Measurements from ENCODE around the gene MRPL51.
A peak's percentile ranks its signal among the peaks of the same experiment; 100 is the strongest.

Gene MRPL51

DNA sequence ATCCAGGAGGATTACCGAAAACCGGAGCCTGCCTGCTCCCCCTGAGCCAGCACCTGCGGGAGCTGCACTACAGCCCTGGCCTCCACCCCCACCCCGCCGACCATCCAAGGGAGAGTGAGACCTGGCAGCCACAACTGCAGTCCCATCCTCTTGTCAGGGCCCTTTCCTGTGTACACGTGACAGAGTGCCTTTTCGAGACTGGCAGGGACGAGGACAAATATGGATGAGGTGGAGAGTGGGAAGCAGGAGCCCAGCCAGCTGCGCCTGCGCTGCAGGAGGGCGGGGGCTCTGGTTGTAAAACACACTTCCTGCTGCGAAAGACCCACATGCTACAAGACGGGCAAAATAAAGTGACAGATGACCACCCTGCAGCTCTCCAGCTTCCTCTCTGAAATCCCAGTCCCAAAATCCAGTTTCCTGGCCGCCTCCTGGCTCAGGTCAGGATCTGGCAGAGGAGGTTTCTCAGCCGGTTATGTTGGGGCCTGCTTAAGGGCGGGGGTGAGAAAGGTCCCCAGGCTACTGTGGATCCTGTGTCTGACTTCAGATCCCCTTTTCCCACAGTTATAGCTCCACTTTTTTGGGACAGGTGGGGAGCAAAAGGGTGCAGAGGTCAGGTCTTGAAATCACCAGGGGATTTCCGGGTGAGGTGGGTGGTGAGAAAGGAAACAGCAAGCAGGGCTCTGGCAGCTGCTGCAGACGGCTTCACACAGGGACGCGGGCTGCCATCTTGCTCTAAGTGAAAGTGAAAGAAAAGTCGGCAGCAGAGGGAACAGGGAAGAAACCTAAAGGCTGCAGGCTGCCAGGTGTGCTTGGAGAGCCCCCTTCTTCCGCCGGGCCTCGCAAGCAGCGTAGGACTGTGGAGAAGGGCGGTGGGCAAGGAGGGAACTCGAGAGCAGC, 41.5 kb downstream of the MRPL51 start, which contains the start of gene TAPBPL:
Gene TAPBPL (plus strand): TSS at position 695 of the 897 bp plus-strand sequence. CDS start 207 bp downstream, outside the sequence.
- no peak; the same call in 1 of the 2 replicates for TF ChIP-seq POLR2AphosphoS5 (IDR thresholded peaks at IDR 0.05; ENCODE audit: low read depth, low read length)
- no peak; the same call in 1 of the 2 replicates for TF ChIP-seq TAF1 (IDR thresholded peaks at IDR 0.05; ENCODE audit: low read depth, low read length)
- no peak for TF ChIP-seq POU2F2 (IDR thresholded peaks at IDR 0.05; ENCODE audit: low read depth, low read length)
- peak; percentile 41 for TF ChIP-seq SPI1 (IDR thresholded peaks at IDR 0.05; ENCODE audit: low read depth, low read length)
- FAIRE-seq (peak; percentile 99), DNase-seq (ENCODE audit: insufficient read length, low spot score) (peak; percentile 68)

DNA sequence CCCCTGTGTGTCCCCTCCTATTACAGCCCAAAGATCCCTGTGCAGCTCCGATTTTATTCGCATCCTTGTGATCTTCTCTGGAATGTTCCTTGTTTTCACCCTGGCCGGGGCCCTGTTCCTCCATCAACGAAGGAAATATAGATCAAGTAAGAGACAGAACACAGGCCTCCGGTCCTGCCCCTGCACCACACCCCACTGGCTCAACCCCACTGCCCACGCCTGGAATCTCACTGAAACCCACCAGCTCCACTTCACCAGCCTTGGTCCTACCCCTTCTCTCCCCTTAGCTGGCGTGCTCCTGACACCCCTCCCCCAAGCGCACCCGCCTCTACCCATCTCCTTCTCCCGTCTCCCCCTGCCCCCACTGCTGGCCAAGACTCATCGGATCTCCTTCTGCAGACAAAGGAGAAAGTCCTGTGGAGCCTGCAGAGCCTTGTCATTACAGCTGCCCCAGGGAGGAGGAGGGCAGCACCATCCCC, 42.2 kb downstream of the MRPL51 start:
- DNase-seq (ENCODE audit: insufficient read length, low spot score) = no peak
- TF ChIP-seq TAF1 (IDR thresholded peaks at IDR 0.05; ENCODE audit: low read depth, low read length) (no peak), POLR2A (IDR thresholded peaks at IDR 0.05; ENCODE audit: low read depth, low read length) (no peak)
- no peak for FAIRE-seq

DNA sequence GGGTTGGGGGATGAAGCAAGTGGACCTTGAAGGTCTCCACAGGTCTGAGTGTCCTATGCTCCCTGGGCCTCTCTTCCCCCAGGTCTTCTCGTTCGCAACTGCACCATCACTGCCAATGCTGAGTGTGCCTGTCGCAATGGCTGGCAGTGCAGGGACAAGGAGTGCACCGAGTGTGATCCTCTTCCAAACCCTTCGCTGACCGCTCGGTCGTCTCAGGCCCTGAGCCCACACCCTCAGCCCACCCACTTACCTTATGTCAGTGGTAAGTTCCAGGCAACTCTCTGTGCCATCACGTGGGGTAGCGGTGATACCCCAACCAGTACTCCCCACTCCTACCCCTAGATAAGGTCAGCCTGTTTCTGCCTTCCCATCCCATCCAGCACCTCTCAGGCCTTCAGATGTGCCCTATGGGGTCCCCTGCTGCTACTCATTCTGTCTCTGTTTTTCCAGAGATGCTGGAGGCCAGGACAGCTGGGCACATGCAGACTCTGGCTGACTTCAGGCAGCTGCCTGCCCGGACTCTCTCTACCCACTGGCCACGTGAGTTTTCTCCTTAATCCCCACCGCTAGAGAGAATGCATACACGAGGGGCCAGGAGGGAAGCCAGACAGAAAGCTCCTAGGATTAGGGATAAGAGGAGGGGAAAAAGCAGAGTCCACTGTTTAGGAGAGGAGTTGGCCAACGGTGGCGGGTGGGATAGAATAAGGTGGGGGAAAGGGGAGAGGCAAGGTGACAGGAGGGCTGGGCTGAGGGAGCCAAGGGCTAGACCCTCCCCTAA, 42.8 kb downstream of the MRPL51 start:
- FAIRE-seq = peak; percentile 71
- no peak for DNase-seq (ENCODE audit: insufficient read length, low spot score)
- TF ChIP-seq POLR2A (IDR thresholded peaks at IDR 0.05; ENCODE audit: low read depth, low read length) = 0 out of 2 replicates have a peak, but pooled peaks have one; percentile 28
- no peak for TF ChIP-seq TAF1 (IDR thresholded peaks at IDR 0.05; ENCODE audit: low read depth, low read length)

DNA sequence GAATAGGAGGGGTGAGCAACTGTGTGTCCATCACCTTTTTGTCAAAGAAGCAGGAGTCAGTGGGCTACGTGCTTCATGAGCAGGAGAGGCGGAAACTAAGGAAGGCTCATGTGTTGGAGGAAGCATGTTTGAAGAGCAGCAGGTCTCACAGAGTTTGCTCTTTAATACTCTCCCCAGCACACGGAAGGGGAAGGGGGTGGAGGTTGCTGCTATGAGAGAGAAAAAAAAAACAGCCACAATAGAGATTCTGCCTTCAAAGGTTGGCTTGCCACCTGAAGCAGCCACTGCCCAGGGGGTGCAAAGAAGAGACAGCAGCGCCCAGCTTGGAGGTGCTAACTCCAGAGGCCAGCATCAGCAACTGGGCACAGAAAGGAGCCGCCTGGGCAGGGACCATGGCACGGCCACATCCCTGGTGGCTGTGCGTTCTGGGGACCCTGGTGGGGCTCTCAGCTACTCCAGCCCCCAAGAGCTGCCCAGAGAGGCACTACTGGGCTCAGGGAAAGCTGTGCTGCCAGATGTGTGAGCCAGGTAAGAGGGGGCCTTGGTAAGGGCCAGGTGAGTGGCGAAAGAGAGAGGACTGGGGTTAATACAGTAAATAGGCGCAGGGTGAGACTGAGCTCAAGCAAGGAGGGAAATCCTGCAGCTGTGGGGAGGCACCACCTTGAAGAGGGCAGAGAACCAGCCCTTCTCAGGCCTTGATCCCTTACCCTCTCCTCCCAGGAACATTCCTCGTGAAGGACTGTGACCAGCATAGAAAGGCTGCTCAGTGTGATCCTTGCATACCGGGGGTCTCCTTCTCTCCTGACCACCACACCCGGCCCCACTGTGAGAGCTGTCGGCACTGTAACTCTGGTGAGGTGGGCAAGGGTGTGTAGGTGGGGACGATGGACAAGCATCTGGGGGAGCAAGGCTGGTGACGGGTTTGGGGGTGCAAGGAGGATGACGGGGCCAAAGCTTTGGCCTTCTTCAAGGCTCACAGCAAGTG, 48.1 kb downstream of the MRPL51 start, which contains the start of gene CD27:
Gene CD27 (plus strand): TSS at position 252 of the 985 bp plus-strand sequence. CDS start 141 bp downstream, at position 393.
- DNase-seq (ENCODE audit: insufficient read length, low spot score) = no peak
- no peak for TF ChIP-seq PAX5 (IDR thresholded peaks at IDR 0.05; ENCODE audit: insufficient read depth, low read length, severe bottlenecking)
- no peak for TF ChIP-seq SPI1 (IDR thresholded peaks at IDR 0.05; ENCODE audit: low read depth, low read length)
- peak; percentile 50; the same call in 1 of the 2 replicates for TF ChIP-seq POLR2AphosphoS5 (IDR thresholded peaks at IDR 0.05; ENCODE audit: low read depth, low read length)
- TF ChIP-seq POLR2A (IDR thresholded peaks at IDR 0.05; ENCODE audit: low read depth, low read length) = no peak; the same call in 1 of the 2 replicates
- no peak for TF ChIP-seq POU2F2 (IDR thresholded peaks at IDR 0.05; ENCODE audit: low read depth, low read length)
- no peak for FAIRE-seq

DNA sequence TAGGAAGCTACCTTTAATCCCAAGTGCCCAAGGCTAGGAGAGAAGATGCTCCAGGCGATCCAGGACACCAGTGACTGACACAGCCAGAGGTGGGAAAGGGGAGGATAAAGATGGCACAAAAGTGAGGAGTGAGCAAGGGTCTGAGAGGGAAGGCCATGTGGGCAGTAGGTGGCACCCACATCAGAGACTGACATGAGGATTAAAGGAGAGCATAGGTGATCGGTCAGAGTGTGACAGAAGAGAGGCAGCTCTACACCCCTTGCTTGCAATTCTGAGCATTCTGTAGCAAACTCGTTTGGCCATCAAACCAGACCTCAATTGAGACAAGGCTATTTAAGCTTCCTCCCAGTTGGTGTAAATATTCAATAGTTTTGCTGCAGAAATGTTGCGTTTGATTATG, 49.0 kb downstream of the MRPL51 start:
- DNase-seq (ENCODE audit: insufficient read length, low spot score) (no peak), FAIRE-seq (no peak)
- TF ChIP-seq TAF1 (IDR thresholded peaks at IDR 0.05; ENCODE audit: low read depth, low read length) (0 out of 2 replicates have a peak, but pooled peaks have one; percentile 43), POLR2AphosphoS5 (IDR thresholded peaks at IDR 0.05; ENCODE audit: low read depth, low read length) (peak; percentile 49; the same call in 1 of the 2 replicates), PAX5 (IDR thresholded peaks at IDR 0.05; ENCODE audit: insufficient read depth, low read length, severe bottlenecking) (no peak)

DNA sequence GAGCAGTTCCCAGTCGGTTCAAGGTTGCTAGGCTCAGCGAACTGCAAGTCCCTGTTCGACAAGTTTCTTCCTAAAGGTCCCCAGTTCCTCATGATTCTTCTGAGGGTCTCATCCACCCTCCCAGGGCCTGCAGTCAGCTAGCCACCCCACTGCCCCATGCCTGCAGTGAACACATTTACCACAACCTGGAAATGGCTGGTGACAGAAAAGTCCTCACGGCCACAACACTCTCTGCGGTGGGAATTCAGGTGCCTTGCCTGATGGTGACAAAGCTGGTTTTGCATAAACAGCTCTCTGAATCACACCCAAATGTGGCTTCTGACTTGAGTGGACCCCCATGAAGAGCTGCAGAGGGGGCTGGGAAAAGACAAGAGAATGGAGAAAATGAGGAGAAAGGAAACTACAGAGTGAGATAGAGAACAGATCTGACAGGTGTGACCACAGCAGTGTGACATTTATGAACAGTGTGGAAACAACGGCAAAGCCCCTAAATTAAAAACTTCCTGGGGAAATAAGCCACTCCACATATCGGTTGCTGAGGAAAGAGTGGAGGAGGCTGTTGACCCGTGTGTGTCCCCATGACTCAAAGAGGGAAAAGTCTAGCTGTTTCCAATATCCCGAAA, 49.6 kb downstream of the MRPL51 start:
- FAIRE-seq (peak; percentile 95), DNase-seq (ENCODE audit: insufficient read length, low spot score) (no peak)
- peak; percentile 61; the same call in 1 of the 2 replicates for TF ChIP-seq POLR2A (IDR thresholded peaks at IDR 0.05; ENCODE audit: low read depth, low read length)
- peak; percentile 92 for TF ChIP-seq POU2F2 (IDR thresholded peaks at IDR 0.05; ENCODE audit: low read depth, low read length)
- TF ChIP-seq PAX5 (IDR thresholded peaks at IDR 0.05; ENCODE audit: insufficient read depth, low read length, severe bottlenecking) = no peak
- peak; percentile 53; the same call in 1 of the 2 replicates for TF ChIP-seq POLR2AphosphoS5 (IDR thresholded peaks at IDR 0.05; ENCODE audit: low read depth, low read length)
- no peak; the same call in 1 of the 2 replicates for TF ChIP-seq SPI1 (IDR thresholded peaks at IDR 0.05; ENCODE audit: low read depth, low read length)
- peak; percentile 65; the same call in 1 of the 2 replicates for TF ChIP-seq TAF1 (IDR thresholded peaks at IDR 0.05; ENCODE audit: low read depth, low read length)

DNA sequence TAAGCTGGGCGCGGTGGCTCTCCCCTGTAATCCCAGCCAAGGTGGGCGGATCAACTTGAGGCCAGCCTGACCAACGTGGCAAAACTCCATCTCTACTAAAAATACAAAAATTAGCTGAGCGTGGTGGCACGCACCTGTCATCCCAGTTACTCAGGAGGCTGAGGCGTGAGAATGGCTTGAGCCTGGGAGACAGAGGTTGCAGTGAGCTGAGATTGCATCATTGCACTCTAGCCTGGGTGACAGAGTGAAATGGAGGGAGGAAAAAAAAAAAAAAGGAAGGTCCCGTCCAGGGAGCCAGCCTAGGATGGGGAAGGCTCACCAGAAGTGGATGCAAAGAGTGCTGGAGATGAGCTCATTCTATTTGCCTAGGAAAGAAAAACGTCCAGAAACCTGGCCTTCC, 50.2 kb downstream of the MRPL51 start:
- no peak for TF ChIP-seq POLR2A (IDR thresholded peaks at IDR 0.05; ENCODE audit: low read depth, low read length)
- no peak for TF ChIP-seq SPI1 (IDR thresholded peaks at IDR 0.05; ENCODE audit: low read depth, low read length)
- no peak for TF ChIP-seq TAF1 (IDR thresholded peaks at IDR 0.05; ENCODE audit: low read depth, low read length)
- TF ChIP-seq POU2F2 (IDR thresholded peaks at IDR 0.05; ENCODE audit: low read depth, low read length) = no peak
- no peak for TF ChIP-seq POLR2AphosphoS5 (IDR thresholded peaks at IDR 0.05; ENCODE audit: low read depth, low read length)
- no peak for TF ChIP-seq PAX5 (IDR thresholded peaks at IDR 0.05; ENCODE audit: insufficient read depth, low read length, severe bottlenecking)
- DNase-seq (ENCODE audit: insufficient read length, low spot score) (no peak), FAIRE-seq (peak; percentile 16)
